WERI-Rb-1 (cell line): Measurements from ENCODE around the gene ALG2.
"Not testable (repeated sequence)": the region's sequence is repeated elsewhere in the genome, so short reads cannot be mapped to it uniquely, and the experiment has no call there.

Experiments
- DNase-seq: peaks from one replicate; pipeline ENCODE4 v3.0.0-alpha.2; 2020
- H3K27ac ChIP-seq: fragments of 250-450 bp; sonication (Bioruptor Pico); 2 replicates; pipeline ENCODE4 v1.5.1; 2020; ENCODE audit warnings: mild to moderate bottlenecking, moderate library complexity
- H3K27me3 ChIP-seq: fragments of 250-450 bp; sonication (Bioruptor Pico); 2 replicates; pipeline ENCODE4 v1.5.1; 2021; ENCODE audit warnings: mild to moderate bottlenecking, low read depth, moderate library complexity; ENCODE audit not compliant: insufficient read depth, severe bottlenecking
- H3K36me3 ChIP-seq: fragments of 250-450 bp; sonication (Bioruptor Pico); 2 replicates; pipeline ENCODE4 v1.5.1; 2020; ENCODE audit warnings: mild to moderate bottlenecking, moderate library complexity
- H3K4me3 ChIP-seq: 2 replicates; pipeline ENCODE4 v1.5.1; 2011; ENCODE audit warnings: low read depth, mild to moderate bottlenecking, control low read depth, low read length
- H3K9me3 ChIP-seq: fragments of 250-450 bp; sonication (Bioruptor Pico); 2 replicates; pipeline ENCODE4 v1.5.1; 2021; ENCODE audit warnings: mild to moderate bottlenecking, moderate library complexity; ENCODE audit not compliant: severe bottlenecking
- CTCF ChIP-seq: IDR thresholded peaks from 2 replicates; pipeline ENCODE4 v1.5.1; 2011; ENCODE audit warnings: low read depth, mild to moderate bottlenecking, control low read depth, inconsistent platforms, low read length

ALG2 gene

GRCh38 chr9:99211746-99212145 is 10.0 kb downstream of the ALG2 start:
- no peaks in the 10 kb centered on the region for H3K27me3 ChIP-seq
- no peak overlapping the region for H3K27ac ChIP-seq
- H3K36me3 ChIP-seq, result peaks cover 15% of the 10 kb centered on the region
- H3K4me3 ChIP-seq, result no peak overlapping the region
- DNase-seq, result no peak
- peaks cover 4% of the 10 kb centered on the region for H3K9me3 ChIP-seq
- TF ChIP-seq CTCF, result 0 out of 2 replicates have a peak, but pooled peaks have one; percentile 30

DNA sequence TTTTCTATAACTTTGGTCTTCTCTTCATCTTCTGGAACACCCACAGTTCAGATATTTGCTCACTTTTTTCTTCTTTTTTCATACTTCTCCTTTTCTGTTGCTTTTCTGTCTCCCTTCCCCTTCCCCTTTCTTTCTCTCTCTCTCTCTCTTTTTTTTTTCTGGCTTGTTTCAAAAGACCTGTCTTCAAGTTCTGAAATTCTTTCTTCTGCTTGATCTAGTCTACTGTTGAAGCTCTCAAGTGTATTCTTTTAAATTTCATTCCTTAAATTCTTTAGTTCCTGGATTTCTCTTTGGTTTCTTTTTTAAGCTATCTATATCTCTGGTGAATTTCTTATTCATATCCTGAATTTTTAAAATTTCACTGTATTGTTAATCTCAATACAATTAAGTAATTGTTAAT is 11.2 kb downstream of the ALG2 start:
- H3K27ac ChIP-seq, result no peak overlapping the region
- no peak for TF ChIP-seq CTCF
- no peaks in the 10 kb centered on the region for H3K27me3 ChIP-seq
- no peak for DNase-seq
- H3K36me3 ChIP-seq, result peaks cover 10% of the 10 kb centered on the region; the same call in 1 of the 2 replicates
- peaks cover 4% of the 10 kb centered on the region for H3K9me3 ChIP-seq
- H3K4me3 ChIP-seq, result no peak overlapping the region

DNA sequence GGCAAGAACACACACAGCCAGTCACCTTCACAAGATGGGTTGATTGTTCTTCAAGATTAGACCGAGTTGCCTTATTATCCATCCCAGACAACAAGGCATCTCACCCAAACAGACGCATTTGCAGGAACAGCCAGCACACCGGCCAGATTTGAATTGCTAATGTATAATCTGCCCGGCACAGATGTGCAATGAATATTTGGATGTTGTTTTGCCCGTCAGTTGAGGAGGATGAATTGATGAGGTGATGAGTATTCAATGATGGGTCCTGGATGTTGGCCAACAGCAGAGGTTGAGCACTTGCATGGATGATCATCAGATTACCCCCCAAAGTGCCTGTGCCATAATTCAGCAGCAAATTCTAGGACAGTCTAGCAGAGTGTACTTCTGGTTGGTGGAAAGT is 20.1 kb downstream of the ALG2 start:
- no peak for TF ChIP-seq CTCF
- Histone ChIP-seq H3K36me3 (no peaks in the 10 kb centered on the region), H3K9me3 (no peaks in the 10 kb centered on the region), H3K27ac (no peak overlapping the region), H3K4me3 (no peak overlapping the region), H3K27me3 (no peaks in the 10 kb centered on the region)
- no peak for DNase-seq

DNA sequence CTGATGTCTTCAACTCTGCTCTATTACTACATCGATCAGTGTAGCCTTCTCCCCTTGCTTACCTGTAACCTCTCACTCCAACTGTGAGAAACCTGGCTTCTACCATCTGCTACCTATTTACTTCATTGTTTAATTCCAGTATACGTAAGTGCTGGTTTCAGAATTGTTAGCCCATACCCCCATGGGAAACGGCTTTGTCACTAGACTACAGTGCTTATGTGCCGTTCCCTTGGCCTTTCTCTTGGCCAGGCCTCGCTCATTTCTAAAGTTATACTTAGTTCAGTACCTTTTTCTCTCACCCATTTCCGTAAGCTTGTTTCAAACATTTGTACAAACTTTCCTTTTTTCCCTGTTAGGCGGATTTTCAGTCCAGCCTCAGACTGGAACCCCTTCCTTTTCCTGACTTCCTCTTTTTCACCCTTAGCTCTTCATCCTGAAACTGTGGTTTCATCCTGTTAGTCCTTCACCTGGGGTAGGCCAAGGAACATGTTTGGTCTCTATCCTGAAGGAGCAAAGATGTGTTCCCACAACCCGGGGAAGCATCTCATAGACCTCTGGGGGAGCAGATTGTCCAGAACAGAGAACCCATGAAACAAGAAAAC is 21.7 kb downstream of the ALG2 start:
- H3K36me3 ChIP-seq, result no peaks in the 10 kb centered on the region
- no peak for TF ChIP-seq CTCF
- no peak overlapping the region for H3K27ac ChIP-seq

DNA sequence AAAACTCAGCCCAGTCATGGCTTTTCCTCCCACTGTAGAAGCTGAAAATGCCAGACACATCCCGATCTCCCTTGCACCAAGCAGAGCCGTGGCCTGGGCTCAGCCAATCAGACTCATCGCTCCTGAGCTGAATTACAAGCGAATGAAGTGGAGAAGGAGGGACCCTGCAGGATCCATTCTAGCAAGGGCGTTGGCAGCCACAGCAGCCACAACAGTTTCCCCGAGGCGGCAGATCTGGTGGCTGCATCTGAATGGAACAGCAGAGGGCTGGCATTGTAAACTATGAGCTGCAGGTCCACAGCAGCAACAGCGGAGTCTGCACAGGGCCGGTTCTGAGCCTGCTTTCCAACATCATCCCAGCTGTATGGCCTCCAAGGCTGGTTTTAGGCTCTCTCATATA is 23.8 kb downstream of the ALG2 start:
- H3K27me3 ChIP-seq, result no peaks in the 10 kb centered on the region
- no peak overlapping the region for H3K4me3 ChIP-seq
- no peaks in the 10 kb centered on the region for H3K36me3 ChIP-seq
- no peaks in the 10 kb centered on the region for H3K9me3 ChIP-seq
- no peak for DNase-seq
- TF ChIP-seq CTCF, result no peak
- no peak overlapping the region for H3K27ac ChIP-seq

More for the DNA sequence above, 21.7 kb downstream of the ALG2 start:
- Histone ChIP-seq H3K27me3 (no peaks in the 10 kb centered on the region), H3K9me3 (no peaks in the 10 kb centered on the region), H3K4me3 (no peak overlapping the region)
- no peak for DNase-seq

GRCh38 chr9:99197124-99197630 is 24.6 kb downstream of the ALG2 start:
- no peaks in the 10 kb centered on the region for H3K9me3 ChIP-seq
- TF ChIP-seq CTCF, result no peak
- no peak overlapping the region for H3K4me3 ChIP-seq
- no peak for DNase-seq
- no peak overlapping the region for H3K27ac ChIP-seq
- H3K27me3 ChIP-seq, result no peaks in the 10 kb centered on the region
- H3K36me3 ChIP-seq, result no peaks in the 10 kb centered on the region

DNA sequence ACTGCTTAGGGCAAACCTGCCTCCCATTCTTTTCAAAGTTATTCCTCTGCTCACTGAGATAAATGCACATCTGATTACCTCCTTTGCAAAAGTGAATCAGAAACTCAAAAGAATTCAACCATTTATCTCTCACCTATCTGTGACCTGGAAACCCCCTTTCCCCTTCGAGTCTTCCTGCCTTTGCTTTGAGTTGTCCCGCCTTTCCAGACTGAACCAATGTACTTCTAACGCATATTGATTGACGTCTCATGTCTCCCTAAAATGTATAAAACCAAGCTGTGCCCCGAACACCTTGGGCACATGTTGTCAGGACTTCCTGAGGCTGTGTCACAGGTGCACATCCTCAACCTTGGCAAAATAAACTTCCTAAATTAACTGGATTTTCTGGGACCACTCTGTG is 25.3 kb downstream of the ALG2 start:
- H3K9me3 ChIP-seq, H3K36me3 ChIP-seq, H3K27ac ChIP-seq, H3K4me3 ChIP-seq, DNase-seq, H3K27me3 ChIP-seq: not testable (repeated sequence)
